ENCODE results near the gene TSPAN15.
A peak's percentile ranks its signal among the peaks of the same experiment; 100 is the strongest.

TSPAN15 gene

DNA sequence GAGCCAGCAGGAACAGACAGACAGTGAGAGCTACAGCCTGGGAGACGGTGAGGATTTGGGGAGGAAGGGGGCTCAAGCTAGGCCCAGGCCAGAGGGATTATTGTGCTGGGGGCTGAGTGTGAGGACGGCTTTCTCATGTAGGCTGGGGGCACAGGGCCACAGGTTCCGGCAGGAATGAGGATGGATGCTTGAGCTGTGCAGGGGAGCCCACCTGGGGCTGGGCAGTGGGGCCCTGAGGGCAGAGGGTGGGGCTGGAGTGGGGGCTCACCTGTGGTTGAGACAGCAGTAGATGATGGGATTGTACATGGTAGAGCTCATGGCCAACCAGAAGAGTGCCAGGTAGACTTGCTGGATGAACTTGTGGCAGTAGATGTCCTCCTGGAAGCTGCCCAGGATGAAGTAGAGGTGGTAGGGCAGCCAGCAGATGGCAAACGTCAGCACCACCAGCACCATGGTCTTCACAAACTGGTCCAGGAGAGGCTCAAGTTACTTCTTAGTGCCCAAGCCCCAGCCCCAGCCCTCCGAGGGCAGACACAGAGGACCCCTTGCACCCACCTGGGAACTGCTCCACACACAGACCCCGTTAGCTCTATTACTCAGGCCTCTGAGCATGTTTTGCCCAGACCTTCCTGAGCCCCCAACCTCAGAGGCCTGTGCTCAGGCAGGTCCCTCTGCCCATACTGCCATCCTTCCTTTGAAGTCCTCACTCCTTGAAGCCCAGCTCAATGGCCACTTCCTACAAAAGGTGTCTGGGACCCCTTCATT is 44.3 kb upstream of the TSPAN15 start:
- DNase-seq (ENCODE audit: insufficient read length, low spot score) = no peak
- TF ChIP-seq, protein P1, sequence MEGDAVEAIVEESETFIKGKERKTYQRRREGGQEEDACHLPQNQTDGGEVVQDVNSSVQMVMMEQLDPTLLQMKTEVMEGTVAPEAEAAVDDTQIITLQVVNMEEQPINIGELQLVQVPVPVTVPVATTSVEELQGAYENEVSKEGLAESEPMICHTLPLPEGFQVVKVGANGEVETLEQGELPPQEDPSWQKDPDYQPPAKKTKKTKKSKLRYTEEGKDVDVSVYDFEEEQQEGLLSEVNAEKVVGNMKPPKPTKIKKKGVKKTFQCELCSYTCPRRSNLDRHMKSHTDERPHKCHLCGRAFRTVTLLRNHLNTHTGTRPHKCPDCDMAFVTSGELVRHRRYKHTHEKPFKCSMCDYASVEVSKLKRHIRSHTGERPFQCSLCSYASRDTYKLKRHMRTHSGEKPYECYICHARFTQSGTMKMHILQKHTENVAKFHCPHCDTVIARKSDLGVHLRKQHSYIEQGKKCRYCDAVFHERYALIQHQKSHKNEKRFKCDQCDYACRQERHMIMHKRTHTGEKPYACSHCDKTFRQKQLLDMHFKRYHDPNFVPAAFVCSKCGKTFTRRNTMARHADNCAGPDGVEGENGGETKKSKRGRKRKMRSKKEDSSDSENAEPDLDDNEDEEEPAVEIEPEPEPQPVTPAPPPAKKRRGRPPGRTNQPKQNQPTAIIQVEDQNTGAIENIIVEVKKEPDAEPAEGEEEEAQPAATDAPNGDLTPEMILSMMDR (IDR thresholded peaks at IDR 0.05; ENCODE audit: insufficient read depth, missing control alignments) = no peak
- FAIRE-seq = no peak

DNA sequence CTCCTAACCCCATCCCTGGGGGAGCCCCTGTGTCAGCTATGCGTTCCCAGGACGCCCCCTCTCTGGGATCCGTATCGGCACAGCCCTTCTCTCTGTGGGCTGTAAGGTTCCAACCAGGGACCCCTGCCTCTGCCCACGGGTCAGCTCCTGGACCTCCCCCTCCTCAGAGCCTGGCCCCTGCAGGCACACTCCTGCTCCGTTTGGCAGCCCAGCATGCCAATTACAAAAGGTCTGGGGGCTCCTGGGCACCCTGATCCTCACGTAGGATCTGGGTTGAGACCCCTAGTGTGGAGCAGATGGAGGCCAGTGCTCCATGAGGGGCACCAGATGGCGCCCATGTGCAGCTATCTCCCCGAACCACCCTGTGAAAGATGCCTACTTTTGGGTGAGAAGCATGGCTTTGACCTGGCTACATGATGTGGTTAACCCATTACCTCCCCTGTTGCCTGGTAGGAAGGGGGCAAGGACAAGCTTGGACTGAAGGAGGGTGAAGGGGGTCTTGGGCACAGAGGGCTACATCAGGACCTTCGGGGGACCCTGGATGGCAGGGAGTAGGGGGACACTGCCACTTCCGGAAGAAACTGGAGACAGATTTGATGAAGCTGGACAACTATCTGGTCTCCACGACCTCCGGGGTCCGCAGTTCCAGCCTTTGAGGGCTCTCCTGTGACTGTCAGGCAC is 43.5 kb upstream of the TSPAN15 start:
- TF ChIP-seq, protein P1 (IDR thresholded peaks at IDR 0.05; ENCODE audit: insufficient read depth, missing control alignments) = no peak
- FAIRE-seq (no peak), DNase-seq (ENCODE audit: insufficient read length, low spot score) (no peak)

GRCh38 chr10:69408318-69409175 is 42.7 kb upstream of the TSPAN15 start:
- FAIRE-seq (no peak), DNase-seq (ENCODE audit: insufficient read length, low spot score) (peak; percentile 74)
- TF ChIP-seq, protein P1 (IDR thresholded peaks at IDR 0.05; ENCODE audit: insufficient read depth, missing control alignments) = peak; percentile 44

DNA sequence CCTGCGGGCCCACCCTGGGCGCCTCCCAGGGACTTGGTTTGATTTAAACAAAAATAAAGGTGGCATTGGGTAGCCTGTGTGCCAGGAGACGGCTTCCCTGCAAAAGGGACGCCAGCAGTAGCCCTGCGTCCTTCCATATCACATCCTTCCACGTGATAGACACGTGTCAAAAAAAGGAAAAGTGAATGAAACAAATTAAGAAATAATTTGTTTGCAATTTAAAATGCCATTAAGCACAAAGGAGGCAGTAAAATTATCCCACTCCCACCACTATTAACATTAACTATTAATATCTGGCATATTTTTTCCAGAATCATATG is 42.1 kb upstream of the TSPAN15 start:
- FAIRE-seq = no peak
- DNase-seq (ENCODE audit: insufficient read length, low spot score) = no peak
- TF ChIP-seq, protein P1 (IDR thresholded peaks at IDR 0.05; ENCODE audit: insufficient read depth, missing control alignments) = no peak

- FAIRE-seq (no peak), DNase-seq (ENCODE audit: insufficient read length, low spot score) (no peak)
- TF ChIP-seq, protein P1 (IDR thresholded peaks at IDR 0.05; ENCODE audit: insufficient read depth, missing control alignments) = no peak
Observed at GRCh38 chr10:69409968-69410367, 41.3 kb upstream of the TSPAN15 start.

GRCh38 chr10:69410487-69410886 is 40.8 kb upstream of the TSPAN15 start:
- no peak for FAIRE-seq

More at GRCh38 chr10:69410487-69410886, 40.8 kb upstream of the TSPAN15 start:
- DNase-seq (ENCODE audit: insufficient read length, low spot score) = no peak
- TF ChIP-seq, protein P1 (IDR thresholded peaks at IDR 0.05; ENCODE audit: insufficient read depth, missing control alignments) = no peak

All from D721Med (cell line).